WERI-Rb-1 (cell line): Measurements from ENCODE around the gene NRXN3.

Experiments
- DNase-seq: peaks from one replicate; pipeline ENCODE4 v3.0.0-alpha.2; 2020
- H3K27ac ChIP-seq: fragments of 250-450 bp; sonication (Bioruptor Pico); 2 replicates; pipeline ENCODE4 v1.5.1; 2020; ENCODE audit warnings: mild to moderate bottlenecking, moderate library complexity
- H3K27me3 ChIP-seq: fragments of 250-450 bp; sonication (Bioruptor Pico); 2 replicates; pipeline ENCODE4 v1.5.1; 2021; ENCODE audit warnings: mild to moderate bottlenecking, low read depth, moderate library complexity; ENCODE audit not compliant: insufficient read depth, severe bottlenecking
- H3K36me3 ChIP-seq: fragments of 250-450 bp; sonication (Bioruptor Pico); 2 replicates; pipeline ENCODE4 v1.5.1; 2020; ENCODE audit warnings: mild to moderate bottlenecking, moderate library complexity
- H3K4me3 ChIP-seq: 2 replicates; pipeline ENCODE4 v1.5.1; 2011; ENCODE audit warnings: low read depth, mild to moderate bottlenecking, control low read depth, low read length
- H3K9me3 ChIP-seq: fragments of 250-450 bp; sonication (Bioruptor Pico); 2 replicates; pipeline ENCODE4 v1.5.1; 2021; ENCODE audit warnings: mild to moderate bottlenecking, moderate library complexity; ENCODE audit not compliant: severe bottlenecking
- TF ChIP-seq, protein P1 (sequence below): IDR thresholded peaks from 2 replicates; pipeline ENCODE4 v1.5.1; 2011; ENCODE audit warnings: low read depth, mild to moderate bottlenecking, control low read depth, inconsistent platforms, low read length

NRXN3 gene

DNA sequence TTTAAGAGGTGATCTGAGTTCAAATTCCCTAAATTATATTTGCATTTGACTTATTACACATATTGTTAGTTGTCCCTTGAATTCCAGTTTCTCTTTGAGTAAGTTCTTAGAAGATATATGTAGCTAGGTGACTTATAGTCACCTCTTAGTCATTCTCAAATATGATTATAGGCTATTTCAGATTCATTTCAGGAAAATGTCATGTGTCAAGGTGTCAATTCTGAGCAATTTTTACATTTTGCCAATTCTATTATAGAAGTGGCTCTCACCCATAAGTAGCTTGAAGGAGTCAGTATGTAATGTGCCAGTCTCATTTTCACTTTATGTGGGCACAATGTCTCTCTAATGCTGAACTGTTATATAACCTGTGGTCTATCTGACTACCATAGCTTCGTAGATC, 1417.7 kb downstream of the NRXN3 start:
- no peaks in the 10 kb centered on the region for H3K36me3 ChIP-seq
- TF ChIP-seq, protein P1, sequence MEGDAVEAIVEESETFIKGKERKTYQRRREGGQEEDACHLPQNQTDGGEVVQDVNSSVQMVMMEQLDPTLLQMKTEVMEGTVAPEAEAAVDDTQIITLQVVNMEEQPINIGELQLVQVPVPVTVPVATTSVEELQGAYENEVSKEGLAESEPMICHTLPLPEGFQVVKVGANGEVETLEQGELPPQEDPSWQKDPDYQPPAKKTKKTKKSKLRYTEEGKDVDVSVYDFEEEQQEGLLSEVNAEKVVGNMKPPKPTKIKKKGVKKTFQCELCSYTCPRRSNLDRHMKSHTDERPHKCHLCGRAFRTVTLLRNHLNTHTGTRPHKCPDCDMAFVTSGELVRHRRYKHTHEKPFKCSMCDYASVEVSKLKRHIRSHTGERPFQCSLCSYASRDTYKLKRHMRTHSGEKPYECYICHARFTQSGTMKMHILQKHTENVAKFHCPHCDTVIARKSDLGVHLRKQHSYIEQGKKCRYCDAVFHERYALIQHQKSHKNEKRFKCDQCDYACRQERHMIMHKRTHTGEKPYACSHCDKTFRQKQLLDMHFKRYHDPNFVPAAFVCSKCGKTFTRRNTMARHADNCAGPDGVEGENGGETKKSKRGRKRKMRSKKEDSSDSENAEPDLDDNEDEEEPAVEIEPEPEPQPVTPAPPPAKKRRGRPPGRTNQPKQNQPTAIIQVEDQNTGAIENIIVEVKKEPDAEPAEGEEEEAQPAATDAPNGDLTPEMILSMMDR: no peak

DNA sequence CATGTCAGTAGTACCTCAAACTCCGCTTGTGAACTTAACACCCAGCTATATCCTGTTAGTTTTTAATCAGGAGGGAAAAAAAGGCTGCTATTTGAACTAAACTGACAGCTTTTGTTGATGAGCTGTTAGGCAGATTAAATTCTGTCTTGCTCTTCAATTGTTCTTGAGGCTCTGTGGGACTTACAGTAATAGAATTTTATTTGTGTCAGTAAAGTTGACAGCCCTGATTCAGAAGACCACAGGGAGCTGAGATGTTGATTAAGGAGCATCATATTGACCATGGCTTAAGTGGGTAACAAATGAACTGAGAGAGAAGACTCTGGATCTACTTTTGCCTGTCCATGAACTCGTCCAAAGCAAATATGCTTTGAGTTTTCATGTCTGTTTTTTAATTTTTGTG, 1418.2 kb downstream of the NRXN3 start:
- TF ChIP-seq, protein P1: no peak
- Histone ChIP-seq H3K4me3 (no peak overlapping the region), H3K27ac (no peak overlapping the region), H3K27me3 (no peaks in the 10 kb centered on the region), H3K9me3 (no peaks in the 10 kb centered on the region), H3K36me3 (no peaks in the 10 kb centered on the region)
- no peak for DNase-seq

More for the DNA sequence above, 1417.7 kb downstream of the NRXN3 start:
- DNase-seq: no peak
- H3K4me3 ChIP-seq: no peak overlapping the region
- H3K9me3 ChIP-seq: no peaks in the 10 kb centered on the region
- no peak overlapping the region for H3K27ac ChIP-seq
- no peaks in the 10 kb centered on the region for H3K27me3 ChIP-seq

DNA sequence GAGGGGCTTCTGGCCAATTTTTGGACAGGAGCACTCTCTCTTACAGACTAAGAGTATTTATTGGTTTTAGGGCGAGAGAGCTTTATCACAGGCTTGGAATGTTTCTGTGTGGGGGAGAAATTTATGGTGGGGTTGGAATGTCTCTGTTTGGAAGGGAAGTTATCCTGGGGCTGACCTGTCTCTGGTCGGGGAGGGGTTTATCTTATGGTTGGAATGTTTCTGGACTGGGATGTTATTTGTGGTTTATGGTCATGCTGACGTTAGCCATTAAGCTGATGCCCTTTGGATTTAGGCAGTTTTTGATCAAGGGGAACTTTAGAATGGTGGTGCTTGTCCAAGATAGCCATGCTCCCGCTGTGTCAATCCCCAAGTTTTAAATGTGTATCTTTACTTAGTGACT, 1426.4 kb downstream of the NRXN3 start:
- no peak for DNase-seq
- no peaks in the 10 kb centered on the region for H3K9me3 ChIP-seq

DNA sequence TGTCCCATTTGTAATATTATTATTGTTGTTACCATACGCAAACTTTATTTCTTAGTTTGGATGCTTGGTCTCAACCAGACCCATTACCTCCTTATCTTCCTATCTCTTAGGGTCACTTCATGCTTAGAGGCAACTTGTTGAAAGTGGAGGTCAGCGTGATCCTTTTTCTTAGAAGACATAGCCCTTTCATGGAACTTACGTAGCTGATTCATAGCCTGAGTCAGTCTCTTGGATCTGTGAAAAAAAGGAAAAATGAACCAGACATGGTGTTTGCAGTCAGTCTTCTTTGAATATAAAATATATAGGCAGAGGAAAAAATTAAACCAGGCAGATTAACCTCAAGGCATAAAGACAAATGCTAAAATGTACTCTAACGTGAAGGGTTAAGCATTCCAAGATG, 1427.4 kb downstream of the NRXN3 start:
- Histone ChIP-seq H3K27ac (no peak overlapping the region), H3K36me3 (no peaks in the 10 kb centered on the region), H3K4me3 (no peak overlapping the region), H3K27me3 (no peaks in the 10 kb centered on the region), H3K9me3 (no peaks in the 10 kb centered on the region)
- no peak for DNase-seq
- TF ChIP-seq, protein P1: no peak

More for the DNA sequence above, 1426.4 kb downstream of the NRXN3 start:
- Histone ChIP-seq H3K36me3 (no peaks in the 10 kb centered on the region), H3K27ac (no peak overlapping the region), H3K27me3 (no peaks in the 10 kb centered on the region), H3K4me3 (no peak overlapping the region)
- TF ChIP-seq, protein P1: no peak

DNA sequence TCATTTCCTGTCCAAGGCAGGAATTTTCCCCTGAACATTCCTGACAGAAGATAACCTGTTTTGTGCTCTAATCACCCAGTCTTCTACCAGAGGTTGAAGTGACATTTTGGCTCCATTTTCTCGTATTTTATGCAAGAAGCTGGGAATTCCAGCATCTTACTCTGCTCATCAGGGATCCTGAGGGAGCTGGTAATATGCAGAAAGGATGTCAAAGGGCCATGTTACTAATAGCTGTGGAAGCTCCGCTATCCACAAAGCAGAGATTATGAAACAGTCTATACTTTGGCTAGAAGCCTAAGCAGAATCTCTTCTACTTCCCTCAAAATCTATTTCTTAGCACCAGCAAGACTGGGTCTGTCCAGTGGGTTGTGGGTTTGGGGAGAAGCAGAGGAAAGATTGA, 1428.2 kb downstream of the NRXN3 start:
- no peaks in the 10 kb centered on the region for H3K9me3 ChIP-seq
- H3K4me3 ChIP-seq: no peak overlapping the region
- H3K36me3 ChIP-seq: no peaks in the 10 kb centered on the region
- DNase-seq: no peak
- TF ChIP-seq, protein P1: no peak
- no peaks in the 10 kb centered on the region for H3K27me3 ChIP-seq
- no peak overlapping the region for H3K27ac ChIP-seq

DNA sequence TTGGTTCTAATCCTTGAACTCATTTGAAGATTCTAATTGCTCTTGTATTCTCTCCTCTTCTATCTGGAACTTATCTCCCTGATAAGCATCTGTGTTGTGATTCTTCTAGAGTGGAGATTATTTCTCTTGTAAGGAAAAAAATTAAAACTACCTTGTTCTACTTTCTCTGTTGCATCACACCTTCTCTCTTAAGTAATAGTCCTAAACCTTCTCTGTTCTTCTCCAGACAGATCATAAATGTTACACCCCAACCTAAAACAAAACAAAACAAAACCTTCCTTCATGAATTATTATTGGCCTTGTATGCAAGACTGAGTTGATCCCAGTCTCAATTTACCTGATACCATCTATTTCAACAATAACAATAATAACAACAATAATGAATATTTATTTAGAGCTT, 1429.1 kb downstream of the NRXN3 start:
- H3K9me3 ChIP-seq: no peaks in the 10 kb centered on the region
- no peak for DNase-seq
- H3K27ac ChIP-seq: no peak overlapping the region
- H3K4me3 ChIP-seq: no peak overlapping the region
- TF ChIP-seq, protein P1: no peak
- H3K27me3 ChIP-seq: no peaks in the 10 kb centered on the region
- no peaks in the 10 kb centered on the region for H3K36me3 ChIP-seq
